HepG2 (cell line): ENCODE results near the gene PARP16. TPM values are rescaled to one million over a fixed set of nuclear protein-coding genes. Genes with fewer than 3 reads are reported as not detected.

Source experiments
- ADNP ChIP-seq: sonication (generic); formaldehyde crosslinking; IDR thresholded peaks from 2 replicates; pipeline ENCODE4 v1.4.0; 2020; ENCODE audit warnings: missing genetic modification reagents
- CCAR2 ChIP-seq: fragments of 200-400 bp; formaldehyde crosslinking; optimal IDR thresholded peaks from 2 replicates; pipeline ENCODE3; 2018; ENCODE audit warnings: low read depth, mild to moderate bottlenecking, low read length, moderate library complexity
- ELF1 ChIP-seq: sonication (generic); formaldehyde crosslinking; IDR thresholded peaks from 2 replicates; pipeline ENCODE4 v1.4.0; 2020; ENCODE audit warnings: missing genetic modification reagents
- EP300 ChIP-seq, 3 experiments: sonication (generic) in 1 of 3; formaldehyde crosslinking in 1 of 3; IDR thresholded peaks; 2 replicates each; pipeline versions ENCODE4 v1.5.1 to v1.6.1; 2011 to 2020; ENCODE audit warnings: low read depth in 2 of 3, low read length in 2 of 3, borderline replicate concordance in 1 of 3, improper control_type of control experiment in 1 of 3, mild to moderate bottlenecking in 1 of 3, missing genetic modification reagents in 1 of 3, moderate library complexity in 1 of 3
- HMGA1 ChIP-seq: sonication (generic); formaldehyde crosslinking; conservative IDR thresholded peaks from 2 replicates; pipeline ENCODE4 v1.4.0; 2020; ENCODE audit warnings: missing genetic modification reagents
- MBD4 ChIP-seq: IDR thresholded peaks from 2 replicates; pipeline ENCODE4 v1.6.1; 2012; ENCODE audit warnings: low read length, inconsistent platforms, borderline replicate concordance
- PBX3 ChIP-seq: sonication (generic); formaldehyde crosslinking; IDR thresholded peaks from 2 replicates; pipeline ENCODE4 v1.8.1; 2023; ENCODE audit warnings: missing genetic modification reagents, inconsistent platforms, borderline replicate concordance
- PRDM10 ChIP-seq: sonication (generic); formaldehyde crosslinking; IDR thresholded peaks from 2 replicates; pipeline ENCODE4 v1.4.0; 2020; ENCODE audit warnings: low read depth, missing genetic modification reagents
- RFX5 ChIP-seq: IDR thresholded peaks from 2 replicates; pipeline ENCODE4 v1.6.1; 2011; ENCODE audit warnings: low read depth, low read length, improper control_type of control experiment
- TARDBP ChIP-seq: sonication (generic); formaldehyde crosslinking; IDR thresholded peaks from 2 replicates; pipeline ENCODE4 v1.8.0; 2022; ENCODE audit warnings: mild to moderate bottlenecking, missing genetic modification reagents
- TCF7L2 ChIP-seq: IDR thresholded peaks from 2 replicates; pipeline ENCODE4 v1.6.1; 2011; ENCODE audit warnings: mild to moderate bottlenecking, low read depth, low read length, moderate library complexity
- TFE3 ChIP-seq: IDR thresholded peaks from 2 replicates; pipeline ENCODE4 v1.6.1; 2016
- YEATS4 ChIP-seq: sonication (generic); formaldehyde crosslinking; IDR thresholded peaks from 2 replicates; pipeline ENCODE4 v1.4.0; 2020; ENCODE audit warnings: missing genetic modification reagents, borderline replicate concordance
- ZBTB14 ChIP-seq: sonication (generic); formaldehyde crosslinking; IDR thresholded peaks from 2 replicates; pipeline ENCODE4 v1.4.0; 2020; ENCODE audit warnings: missing genetic modification reagents
- ZNF230 ChIP-seq: sonication (generic); formaldehyde crosslinking; IDR thresholded peaks from 2 replicates; pipeline ENCODE4 v1.4.0; 2020; ENCODE audit warnings: mild to moderate bottlenecking, missing genetic modification reagents
- ZNF354B ChIP-seq: sonication (generic); formaldehyde crosslinking; IDR thresholded peaks from 2 replicates; pipeline ENCODE4 v1.8.0; 2022; ENCODE audit warnings: mild to moderate bottlenecking, missing genetic modification reagents
- ZNF362 ChIP-seq: sonication (generic); formaldehyde crosslinking; IDR thresholded peaks from 2 replicates; pipeline ENCODE4 v1.4.0; 2020; ENCODE audit warnings: missing genetic modification reagents, mild to moderate bottlenecking, borderline replicate concordance
- ZNF7 ChIP-seq: IDR thresholded peaks from 2 replicates; pipeline ENCODE4 v1.6.1; 2016; ENCODE audit warnings: missing biosample characterization, missing genetic modification reagents
- ZNF770 ChIP-seq: sonication (generic); formaldehyde crosslinking; IDR thresholded peaks from 2 replicates; pipeline ENCODE4 v1.5.0; 2020; ENCODE audit warnings: mild to moderate bottlenecking, missing genetic modification reagents
- polyA plus RNA-seq, 8 experiments: library from polyadenylated mRNA; depleted of rRNA in 3 of 8; stranded (reverse) in 7 of 8; unstranded in 1 of 8; fragments of >200 nt; fragmentation: Illumina TruSeq in 4 of 8; extraction: Trizol in 4 of 8; gene quantifications; 2 replicates each; pipeline versions ENCODE4 v1.2.1 to v1.2.3, GENCODE V29; 2011 to 2016; ENCODE audit warnings: low read depth in 4 of 8, missing spikeins in 1 of 8, mixed read lengths in 1 of 8; ENCODE audit not compliant: insufficient read depth in 1 of 8
- total RNA-seq, 5 experiments: library from RNA; depleted of rRNA; stranded (reverse); fragments of >200 nt; fragmentation: Illumina TruSeq; extraction: Trizol; gene quantifications; 2 replicates each; pipeline ENCODE4 v1.2.3, GENCODE V29; 2016; ENCODE audit warnings: low read depth in 1 of 5

The PARP16 gene
- total and polyA plus RNA-seq, 2 of the 13 experiments (the other 11 are each of a cell fraction or from before 2014, with no cell fraction given), result 6.8 to 7.6 TPM

GRCh38 chr15:65312400-65312916, 25.8 kb upstream of the PARP16 start (continued):
- peak in 1 of 2 experiments; percentile 83; a peak in 2 of 4 replicates for TF ChIP-seq EP300 (IDR thresholded peaks at IDR 0.05; ENCODE audit: low read depth in 2 of 2, low read length in 2 of 2)
- no peak for TF ChIP-seq EP300 (CRISPR knock-in tag; IDR thresholded peaks at IDR 0.05; ENCODE audit: borderline replicate concordance)
- peak; percentile 65 for TF ChIP-seq TARDBP
- no peak for TF ChIP-seq YEATS4 (CRISPR knock-in tag)
- TF ChIP-seq CCAR2, result no peak
- no peak for TF ChIP-seq ZBTB14 (CRISPR knock-in tag)
- TF ChIP-seq ADNP (CRISPR knock-in tag), result no peak
- TF ChIP-seq ZNF770 (CRISPR knock-in tag), result no peak
- no peak for TF ChIP-seq MBD4
- TF ChIP-seq ZNF362 (CRISPR knock-in tag), result 0 out of 2 replicates have a peak, but pooled peaks have one; percentile 18
- TF ChIP-seq PRDM10 (CRISPR knock-in tag), result no peak
- TF ChIP-seq PBX3, result no peak
- 0 out of 2 replicates have a peak, but pooled peaks have one; percentile 6 for TF ChIP-seq TFE3 (CRISPR knock-in tag)
- no peak for TF ChIP-seq ZNF230
- no peak for TF ChIP-seq ZNF7 (CRISPR knock-in tag)
- no peak for TF ChIP-seq ELF1 (CRISPR knock-in tag)
- no peak for TF ChIP-seq ZNF354B (CRISPR knock-in tag)
- no peak for TF ChIP-seq HMGA1 (CRISPR knock-in tag)
- peak; percentile 65 for TF ChIP-seq TCF7L2
- TF ChIP-seq RFX5, result no peak
